Fibroblast of mammary gland (primary cell): Measurements from ENCODE around the gene PI4KA.
"Not testable (repeated sequence)": the region's sequence is repeated elsewhere in the genome, so short reads cannot be mapped to it uniquely, and the experiment has no call there.

ENCODE experiments used
- DNase-seq: peaks from one replicate; pipeline ENCODE4 v3.0.0-alpha.2; 2010; ENCODE audit warnings: low read depth
- H3K4me3 ChIP-seq: 2 replicates; pipeline ENCODE4 v1.5.1; 2011; ENCODE audit warnings: low read depth, mild to moderate bottlenecking, low read length, moderate library complexity; ENCODE audit not compliant: control insufficient read depth
- TF ChIP-seq, protein P1 (sequence below): conservative IDR thresholded peaks from 2 replicates; pipeline ENCODE4 v1.5.1; 2011; ENCODE audit warnings: low read depth, low read length, inconsistent platforms; ENCODE audit not compliant: control insufficient read depth, insufficient read depth

PI4KA gene

DNA sequence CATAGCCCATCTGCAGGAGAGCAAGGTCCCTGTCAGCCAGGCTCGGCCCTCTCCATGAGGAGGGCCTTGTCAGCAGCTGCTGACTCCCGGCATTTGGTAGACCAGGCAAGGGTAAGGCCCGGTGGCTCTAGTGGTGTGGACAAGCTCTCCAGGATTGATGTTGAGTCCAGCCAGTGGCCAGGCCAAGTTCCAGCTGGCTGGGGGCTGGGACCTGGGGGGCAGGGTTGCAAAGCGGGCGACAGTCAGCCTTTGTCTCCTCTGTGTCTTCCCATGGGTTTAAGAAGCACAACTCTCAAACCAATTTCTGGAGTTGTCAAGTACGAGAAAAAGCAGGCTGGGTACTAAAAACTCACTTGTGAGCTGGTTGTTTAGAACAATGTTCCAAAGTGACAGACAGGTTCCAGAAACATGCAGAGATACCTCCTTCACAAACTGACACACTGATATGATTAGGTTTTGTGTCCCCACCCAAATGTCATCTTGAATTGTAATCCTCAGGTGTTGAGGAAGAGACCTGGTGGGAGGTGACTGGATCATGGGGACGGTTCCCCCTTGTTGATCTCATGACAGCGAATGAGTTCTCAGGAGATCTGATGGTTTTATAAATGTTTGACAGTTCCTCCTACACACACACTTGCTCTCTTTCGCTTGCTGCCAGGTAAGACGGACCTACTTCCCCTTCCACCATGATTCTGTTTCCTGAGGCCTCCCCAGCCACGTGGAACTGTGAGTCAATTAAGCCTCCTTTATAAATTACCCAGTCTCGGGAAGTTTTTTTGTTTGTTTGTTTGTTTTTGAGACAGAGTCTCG lies 137.0 kb downstream of the PI4KA start:
- no peak overlapping the region for H3K4me3 ChIP-seq
- TF ChIP-seq, protein P1, sequence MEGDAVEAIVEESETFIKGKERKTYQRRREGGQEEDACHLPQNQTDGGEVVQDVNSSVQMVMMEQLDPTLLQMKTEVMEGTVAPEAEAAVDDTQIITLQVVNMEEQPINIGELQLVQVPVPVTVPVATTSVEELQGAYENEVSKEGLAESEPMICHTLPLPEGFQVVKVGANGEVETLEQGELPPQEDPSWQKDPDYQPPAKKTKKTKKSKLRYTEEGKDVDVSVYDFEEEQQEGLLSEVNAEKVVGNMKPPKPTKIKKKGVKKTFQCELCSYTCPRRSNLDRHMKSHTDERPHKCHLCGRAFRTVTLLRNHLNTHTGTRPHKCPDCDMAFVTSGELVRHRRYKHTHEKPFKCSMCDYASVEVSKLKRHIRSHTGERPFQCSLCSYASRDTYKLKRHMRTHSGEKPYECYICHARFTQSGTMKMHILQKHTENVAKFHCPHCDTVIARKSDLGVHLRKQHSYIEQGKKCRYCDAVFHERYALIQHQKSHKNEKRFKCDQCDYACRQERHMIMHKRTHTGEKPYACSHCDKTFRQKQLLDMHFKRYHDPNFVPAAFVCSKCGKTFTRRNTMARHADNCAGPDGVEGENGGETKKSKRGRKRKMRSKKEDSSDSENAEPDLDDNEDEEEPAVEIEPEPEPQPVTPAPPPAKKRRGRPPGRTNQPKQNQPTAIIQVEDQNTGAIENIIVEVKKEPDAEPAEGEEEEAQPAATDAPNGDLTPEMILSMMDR = no peak
- no peak for DNase-seq

DNA sequence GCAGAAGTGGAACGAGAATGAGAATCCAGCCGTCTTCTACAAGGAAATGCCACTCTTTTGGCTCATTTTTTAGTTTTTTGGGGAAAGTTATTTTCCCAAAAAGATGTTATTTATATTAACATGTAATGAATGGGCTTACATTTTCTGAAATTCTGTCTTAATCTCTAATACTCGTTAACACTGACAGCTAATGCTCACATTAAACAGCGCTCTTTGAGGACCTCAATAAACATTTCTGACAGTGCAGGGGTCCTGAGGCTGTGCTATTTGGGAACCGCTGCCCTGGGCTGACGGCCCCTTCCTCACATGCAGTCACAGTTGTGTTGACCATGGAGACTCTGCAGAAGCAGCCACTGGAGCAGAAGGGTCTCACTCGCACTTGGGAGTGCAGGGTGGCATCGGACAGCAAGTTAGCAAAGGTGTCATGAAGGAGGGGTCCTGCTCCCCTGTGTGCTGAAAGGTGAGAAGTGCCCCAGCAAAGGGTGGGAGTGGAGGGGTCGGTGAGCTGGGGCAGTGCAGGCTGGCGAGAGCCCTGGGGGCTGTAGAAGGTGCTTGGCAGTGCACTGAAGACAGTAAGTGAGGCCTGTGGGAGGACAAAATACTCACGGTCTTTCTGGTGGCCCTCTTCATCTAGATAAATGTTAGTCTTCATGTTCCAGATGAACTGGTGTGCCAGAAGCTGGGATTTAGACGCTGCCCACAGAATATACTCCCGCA lies 137.8 kb downstream of the PI4KA start:
- no peak for DNase-seq
- H3K4me3 ChIP-seq = no peak overlapping the region
- TF ChIP-seq, protein P1 = no peak

DNA sequence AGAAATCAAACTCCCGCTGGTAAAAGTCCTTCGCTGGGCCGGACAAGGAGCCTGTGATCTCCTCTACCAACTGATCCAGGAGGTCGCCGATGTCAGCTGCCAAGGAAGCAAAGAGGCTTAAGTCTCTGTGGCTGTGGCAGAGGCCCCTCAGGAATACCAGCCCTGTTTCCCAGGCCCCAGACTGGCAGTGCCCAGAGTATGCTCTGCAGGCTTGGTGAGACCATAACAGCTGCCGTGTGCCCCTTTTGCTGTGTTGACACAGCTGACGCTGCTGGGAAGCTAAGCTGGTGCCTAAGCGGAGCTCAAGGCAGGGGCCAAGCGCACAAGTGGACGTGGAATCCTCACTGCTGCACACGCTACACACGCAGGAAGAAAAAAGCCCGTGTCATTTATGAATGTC lies 139.9 kb downstream of the PI4KA start:
- not testable (repeated sequence) for H3K4me3 ChIP-seq, DNase-seq

DNA sequence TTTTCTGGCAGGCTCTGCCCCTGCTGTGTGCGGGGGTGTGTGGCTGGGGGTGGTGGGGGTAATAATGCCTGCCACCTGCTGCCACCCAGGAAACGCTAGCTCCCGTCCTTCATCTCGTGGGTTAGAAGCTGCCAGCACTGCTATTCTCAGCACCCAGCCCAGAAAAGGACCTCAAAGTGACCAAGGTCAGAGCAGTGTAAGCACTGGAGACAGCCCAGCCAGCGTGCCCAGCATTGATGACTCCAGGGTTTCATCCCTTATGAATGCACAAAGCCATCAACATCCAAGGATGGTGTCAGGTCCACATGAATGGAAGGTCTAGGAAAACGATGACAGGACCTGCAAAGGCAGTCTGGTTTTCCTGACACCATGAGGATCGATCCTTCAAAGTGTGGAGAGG lies 140.6 kb downstream of the PI4KA start:
- not testable (repeated sequence) for H3K4me3 ChIP-seq, DNase-seq

DNA sequence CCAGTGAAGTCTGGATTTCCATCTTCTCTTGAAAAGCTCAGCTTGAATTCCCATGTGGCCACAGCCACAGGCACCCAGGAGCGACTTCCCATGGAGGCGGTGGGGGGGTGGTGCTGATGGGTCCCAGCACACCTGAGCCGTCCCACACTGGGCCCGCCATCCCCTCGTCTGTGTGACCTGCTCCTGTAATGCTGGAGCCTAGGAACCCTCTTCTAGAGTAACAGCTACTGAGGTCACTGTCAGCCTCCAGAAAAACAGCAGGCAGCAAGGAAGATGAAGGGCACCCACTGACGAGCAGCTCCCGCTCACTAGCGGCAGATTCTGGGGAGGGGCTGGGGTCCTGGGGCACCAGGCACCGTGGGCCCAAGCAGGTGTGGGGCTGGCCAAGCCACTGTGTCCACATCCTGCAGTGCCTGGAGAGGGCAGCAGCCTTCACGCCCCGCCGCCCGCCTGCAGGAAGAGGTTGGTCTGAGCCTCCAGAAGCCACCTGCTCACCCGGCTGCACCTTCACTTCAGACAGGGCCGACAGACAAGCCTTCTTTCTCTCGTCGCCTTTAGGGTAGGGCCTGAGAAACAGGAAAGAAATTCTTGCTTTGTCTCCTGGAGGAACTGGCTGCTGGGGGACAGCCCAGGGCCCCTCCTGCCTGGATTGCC lies 141.3 kb downstream of the PI4KA start:
- H3K4me3 ChIP-seq, DNase-seq: not testable (repeated sequence)

DNA sequence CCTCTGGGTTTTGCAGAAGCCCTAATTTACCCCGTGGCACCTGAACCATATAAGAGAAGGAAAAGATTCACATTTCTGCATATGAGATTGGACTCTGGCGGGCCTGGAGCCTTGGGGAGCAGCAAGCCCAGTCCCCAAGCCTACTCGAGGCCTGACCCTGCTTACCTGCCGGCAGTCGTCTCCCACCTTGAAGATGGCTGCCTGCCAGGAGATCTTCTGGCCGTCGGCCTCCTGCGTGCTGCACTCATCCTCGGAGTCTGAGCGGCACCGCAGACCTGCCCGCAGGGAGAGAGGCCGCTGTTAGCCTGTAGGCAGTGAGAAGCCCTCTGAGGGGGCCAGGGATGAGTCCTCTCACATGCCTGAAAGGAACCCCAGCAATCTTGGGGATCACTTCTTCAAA lies 145.5 kb downstream of the PI4KA start:
- not testable (repeated sequence) for H3K4me3 ChIP-seq, DNase-seq

DNA sequence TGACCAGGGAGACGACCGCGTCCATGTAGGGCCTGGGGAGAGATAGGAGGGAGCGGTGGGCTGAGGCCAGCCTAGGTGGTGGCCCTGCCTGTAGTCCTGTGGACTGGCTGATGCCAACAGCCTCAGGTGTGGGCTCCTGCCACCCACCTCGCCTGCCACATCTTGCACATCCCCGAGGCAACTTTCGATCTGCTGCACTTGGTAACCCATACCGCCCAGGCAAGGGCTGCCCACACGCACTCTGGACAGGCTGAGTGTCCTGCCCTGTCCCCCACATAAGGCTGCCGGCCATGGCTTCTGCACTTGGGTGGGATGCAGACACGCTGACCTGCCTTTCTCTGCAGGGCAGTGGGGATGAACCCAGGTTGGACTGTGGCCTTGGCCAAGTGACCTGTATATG lies 148.6 kb downstream of the PI4KA start:
- not testable (repeated sequence) for DNase-seq, H3K4me3 ChIP-seq

DNA sequence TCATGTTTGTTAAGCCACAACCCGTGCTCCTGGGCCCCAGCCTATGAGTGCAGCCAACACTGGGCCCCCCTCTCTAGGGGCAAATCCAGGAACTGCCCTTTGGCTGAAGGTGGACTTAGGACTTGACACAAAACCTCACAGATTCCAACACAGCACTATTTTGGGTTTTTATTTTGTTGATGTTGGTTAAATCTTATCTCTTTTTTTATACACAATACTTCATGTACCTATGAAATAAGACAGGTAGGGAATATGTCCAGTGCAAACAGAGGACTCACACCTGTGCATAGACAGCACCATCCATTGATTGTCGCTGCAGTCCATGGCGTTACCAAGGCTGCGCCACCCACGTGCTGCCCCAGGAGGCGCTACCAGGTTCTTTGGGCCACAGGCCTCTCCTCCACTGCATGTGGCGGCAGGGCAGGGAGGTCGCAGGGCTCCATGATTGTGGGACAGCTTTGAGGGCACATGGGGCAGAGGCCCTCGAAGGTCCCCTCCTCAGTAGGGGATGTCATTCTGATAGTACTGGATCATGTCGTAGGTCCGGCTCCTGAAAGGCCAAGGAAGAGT lies 151.0 kb downstream of the PI4KA start:
- not testable (repeated sequence) for DNase-seq

DNA sequence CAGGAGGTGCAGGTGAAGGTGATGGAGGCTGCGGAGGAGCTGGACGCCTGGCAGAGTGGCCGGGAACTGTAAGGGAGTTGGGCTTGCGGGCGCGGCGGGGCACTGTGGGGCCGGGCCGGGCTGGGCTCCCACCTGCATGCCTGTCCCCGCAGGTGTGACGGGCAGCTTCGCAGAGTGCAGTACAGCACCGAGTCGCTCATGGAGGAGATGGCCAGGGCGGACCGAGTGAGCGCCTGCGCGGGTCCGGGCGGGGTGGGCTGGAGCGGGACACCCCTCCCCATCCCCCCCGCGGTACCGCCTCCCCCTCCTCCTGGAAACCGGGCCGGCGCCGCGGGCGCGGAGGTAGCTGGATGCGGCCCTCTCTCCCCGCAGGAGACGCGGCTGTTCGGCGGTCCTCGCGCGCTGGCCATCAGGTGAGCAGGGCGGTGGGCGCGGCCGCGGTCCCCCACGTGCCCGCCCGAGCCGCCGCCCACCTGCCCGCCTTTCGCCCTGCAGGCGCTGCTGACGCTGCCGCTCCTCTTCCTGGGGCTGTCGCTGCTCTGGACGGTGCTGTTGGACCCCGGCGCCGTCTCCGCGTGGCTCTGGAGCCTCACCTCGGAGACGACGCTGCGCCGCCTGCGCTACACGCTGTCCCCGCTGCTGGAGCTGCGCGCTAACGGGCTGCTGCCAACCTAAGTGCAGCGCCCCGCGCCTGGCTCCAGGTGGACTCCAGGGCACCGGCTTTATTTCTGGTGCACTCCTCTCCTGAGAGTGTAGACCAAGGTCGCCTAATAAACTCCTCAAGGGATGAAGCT lies 154.6 kb downstream of the PI4KA start:
- not testable (repeated sequence) for DNase-seq, H3K4me3 ChIP-seq

More for the DNA sequence above, 151.0 kb downstream of the PI4KA start:
- H3K4me3 ChIP-seq = not testable (repeated sequence)

DNA sequence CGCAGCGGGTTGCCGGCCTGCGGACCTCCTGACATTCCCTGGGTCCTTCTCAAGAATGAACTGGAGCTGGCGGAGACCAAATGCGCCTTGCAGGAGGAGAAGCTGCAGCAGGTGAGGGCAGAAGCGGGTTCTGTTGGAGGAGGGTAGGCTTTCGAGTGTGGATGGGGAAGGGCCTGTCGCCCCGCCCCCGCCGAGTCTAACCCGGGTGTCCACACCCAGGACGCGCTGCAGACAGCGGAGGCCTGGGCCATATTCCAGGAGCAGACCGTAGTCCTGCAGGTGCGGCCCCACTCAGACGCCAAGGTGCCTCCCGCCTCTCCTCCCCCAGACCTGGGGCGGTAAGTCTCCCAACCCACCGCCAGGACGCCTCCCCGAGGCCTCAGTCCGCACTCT lies 155.2 kb downstream of the PI4KA start:
- DNase-seq, H3K4me3 ChIP-seq: not testable (repeated sequence)

DNA sequence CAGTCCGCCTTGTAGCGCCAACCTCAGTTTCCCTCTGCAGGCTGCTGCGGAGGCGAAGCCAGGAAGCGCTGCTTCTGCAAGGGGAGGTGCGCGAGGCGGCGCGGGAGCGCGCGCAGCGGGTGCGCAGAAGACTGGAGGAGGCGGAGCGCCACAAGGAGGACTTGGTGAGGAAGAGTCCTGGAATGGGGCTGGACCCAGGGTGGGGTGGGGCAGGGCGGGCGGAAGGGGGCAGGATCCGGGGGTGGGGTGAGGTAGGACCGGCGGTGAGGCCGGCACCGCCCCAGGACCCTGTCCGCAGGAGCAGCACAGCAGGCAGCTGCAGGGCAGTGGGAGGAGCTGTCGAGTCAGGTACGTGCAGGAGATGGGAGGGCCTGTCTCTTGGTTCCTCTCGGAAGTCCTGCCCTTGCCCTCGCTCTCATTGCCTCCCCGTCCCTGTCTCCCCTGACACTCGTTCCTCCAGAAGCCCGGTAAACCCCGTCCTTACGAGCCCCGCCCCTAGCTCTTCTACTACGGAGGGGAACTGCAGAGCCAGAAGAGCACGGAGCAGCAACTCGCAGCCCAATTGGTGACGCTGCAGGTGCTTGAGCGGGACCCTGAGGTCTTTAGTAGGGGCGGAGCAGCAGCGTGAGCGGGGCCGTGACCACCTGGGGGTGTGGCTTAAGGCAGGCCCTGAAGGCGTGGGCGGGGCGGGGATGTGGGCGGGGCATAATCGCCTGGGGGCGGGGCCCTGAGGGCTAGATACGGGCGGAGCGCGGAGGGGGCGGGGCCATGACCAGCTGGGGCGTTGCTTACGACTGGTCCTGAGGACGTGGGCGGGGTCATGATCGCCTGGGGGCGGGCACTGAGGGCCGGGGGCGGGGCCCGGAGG lies 155.8 kb downstream of the PI4KA start:
- peak overlapping the region; percentile 57 for H3K4me3 ChIP-seq
- DNase-seq = peak; percentile 87

DNA sequence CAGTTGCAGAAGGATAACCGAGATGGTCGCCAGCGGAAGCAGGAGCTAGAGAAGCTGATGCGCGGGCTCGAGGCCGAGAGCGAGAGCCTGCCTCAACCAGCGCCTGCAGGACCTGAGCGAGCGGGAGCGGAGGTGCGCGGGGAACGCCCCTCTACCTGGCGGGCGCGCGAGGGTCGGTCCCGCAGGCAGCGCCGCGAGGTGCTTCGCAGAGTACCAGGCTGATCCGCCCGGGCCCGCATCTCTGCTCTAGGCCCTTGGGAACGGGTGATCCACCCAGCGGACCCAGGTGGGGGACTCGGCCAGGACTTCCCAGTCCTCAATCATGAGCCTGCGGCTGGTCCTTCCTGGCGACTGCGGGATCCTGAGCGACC lies 156.5 kb downstream of the PI4KA start:
- H3K4me3 ChIP-seq = peak overlapping the region; percentile 57
- DNase-seq = not testable (repeated sequence)

DNA sequence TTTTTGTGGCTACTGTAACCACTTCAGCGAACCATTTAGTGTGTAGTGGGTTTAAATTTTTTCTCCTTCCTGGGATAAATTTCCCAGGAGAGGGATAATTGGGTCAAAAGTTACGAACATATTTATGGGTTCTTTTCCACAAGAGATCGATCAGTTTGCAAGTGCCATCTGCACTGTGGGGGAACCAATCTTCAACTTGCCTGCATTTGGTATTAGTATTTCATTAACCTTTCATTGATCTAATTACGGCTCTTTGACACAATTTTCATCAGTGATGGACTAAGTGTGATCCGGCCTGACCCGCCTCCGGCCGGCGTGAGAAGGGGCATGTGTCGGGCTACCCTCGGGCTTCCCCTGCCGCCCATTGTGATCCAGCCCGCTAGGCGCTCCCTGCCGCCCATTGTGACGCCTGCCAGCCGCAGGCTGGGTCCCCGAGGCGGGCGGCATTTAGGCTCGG lies 156.9 kb downstream of the PI4KA start:
- H3K4me3 ChIP-seq, DNase-seq: not testable (repeated sequence)

DNA sequence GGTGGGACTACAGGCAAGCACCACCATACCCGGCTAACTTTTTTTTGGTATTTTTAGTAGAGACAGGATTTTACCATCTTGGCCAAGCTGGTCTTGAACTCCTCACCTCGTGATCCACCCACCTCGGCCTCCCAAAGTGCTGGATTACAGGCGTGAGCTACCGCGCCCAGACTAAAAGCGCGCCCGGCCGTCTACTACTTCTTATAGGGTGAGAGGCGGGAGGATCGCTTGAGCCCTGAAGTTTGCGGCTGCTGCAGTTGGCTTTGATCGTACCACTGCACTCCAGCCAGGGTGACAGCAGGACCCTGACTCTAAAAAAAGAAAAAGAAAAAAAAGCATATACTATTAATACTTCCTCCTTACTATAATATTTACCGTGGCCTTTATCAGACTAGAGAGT lies 158.3 kb downstream of the PI4KA start:
- not testable (repeated sequence) for H3K4me3 ChIP-seq, DNase-seq
